ENCODE results near the gene JARID2.

Gene JARID2

GRCh38 chr6:15562977-15563376, 317.1 kb downstream of the JARID2 start:
- TF ChIP-seq POLR2A (IDR thresholded peaks at IDR 0.05; ENCODE audit: extremely low read depth, insufficient read length), result no peak
- no peak for TF ChIP-seq CTCF (IDR thresholded peaks at IDR 0.05; ENCODE audit: low read depth, low read length)
- TF ChIP-seq MAX (IDR thresholded peaks at IDR 0.05; ENCODE audit: low read depth, low read length), result no peak
- no peak for TF ChIP-seq MYC (IDR thresholded peaks at IDR 0.05; ENCODE audit: low read depth, low read length)
- H3K4me3 ChIP-seq (ENCODE audit: low read depth, low read length), result no peak overlapping the region
- DNase-seq (ENCODE audit: low read depth), result no peak

GRCh38 chr6:15569035-15569995, 323.4 kb downstream of the JARID2 start:
- DNase-seq (ENCODE audit: low read depth), result peak; percentile 93
- TF ChIP-seq POLR2A (IDR thresholded peaks at IDR 0.05; ENCODE audit: extremely low read depth, insufficient read length), result no peak
- TF ChIP-seq CTCF (IDR thresholded peaks at IDR 0.05; ENCODE audit: low read depth, low read length), result no peak
- TF ChIP-seq MYC (IDR thresholded peaks at IDR 0.05; ENCODE audit: low read depth, low read length), result 0 out of 2 replicates have a peak, but pooled peaks have one; percentile 11
- TF ChIP-seq MAX (IDR thresholded peaks at IDR 0.05; ENCODE audit: low read depth, low read length), result peak; percentile 29; the same call in 1 of the 2 replicates
- H3K4me3 ChIP-seq (ENCODE audit: low read depth, low read length), result peak overlapping the region; percentile 38

- no peak for DNase-seq (ENCODE audit: low read depth)
- H3K4me3 ChIP-seq (ENCODE audit: low read depth, low read length), result no peak overlapping the region
- no peak for TF ChIP-seq CTCF (IDR thresholded peaks at IDR 0.05; ENCODE audit: low read depth, low read length)
- TF ChIP-seq MYC (IDR thresholded peaks at IDR 0.05; ENCODE audit: low read depth, low read length), result no peak
- TF ChIP-seq POLR2A (IDR thresholded peaks at IDR 0.05; ENCODE audit: extremely low read depth, insufficient read length), result no peak
- TF ChIP-seq MAX (IDR thresholded peaks at IDR 0.05; ENCODE audit: low read depth, low read length), result no peak
These were observed 324.3 kb downstream of the JARID2 start for GRCh38 chr6:15570171-15570570.

All from NB4 (cell line).